B cell (primary cell): ENCODE measurements around the gene STPG4. TPM values are rescaled to one million over a fixed set of nuclear protein-coding genes. Genes with fewer than 3 reads are reported as not detected.

ENCODE experiments used
- ATAC-seq: fragments of 200-7000 bp; cut with Tn5 transposase; one replicate; pipeline ENCODE4 v1.10.0; 2021; ENCODE audit warnings: low read depth, mild to moderate bottlenecking, moderate number of reproducible peaks, moderate library complexity
- CTCF ChIA-PET: fragments of 350-600 bp; sonication (Branson Sonifier 250); formaldehyde crosslinking; loops from one replicate; lab custom pipeline; 2021; ENCODE audit warnings: antibody characterized with exemption, inconsistent platforms; lab: Charles Lee
- POLR2A ChIA-PET: fragments of 350-600 bp; sonication (Branson Sonifier 250); formaldehyde crosslinking; loops from one replicate; lab custom pipeline; 2021; ENCODE audit warnings: antibody characterized with exemption; lab: Charles Lee
- DNase-seq: peaks from one replicate; pipeline ENCODE4 v3.0.0; 2013
- H2AFZ ChIP-seq: 2 replicates; pipeline ENCODE4 v1.6.1; 2012; ENCODE audit warnings: mild to moderate bottlenecking, low read depth, low read length; ENCODE audit not compliant: insufficient read depth, poor library complexity, severe bottlenecking
- H3K27ac ChIP-seq, 2 donors: 1 replicate in 1 of 2; 2 replicates in 1 of 2; pipeline ENCODE4 v1.5.1; 2012 to 2013; ENCODE audit warnings: low read length in 2 of 2, mild to moderate bottlenecking in 2 of 2, moderate library complexity in 1 of 2
- H3K27me3 ChIP-seq, 4 experiments: fragments of 200-600 bp in 1 of 4; sonication (generic) in 1 of 4; replicated peaks in 1 of 4; 1 replicate in 2 of 4; 2 replicates in 2 of 4; pipeline versions ENCODE4 v1.6.1 to v1.7.0; 2013 to 2016; ENCODE audit warnings: low read length in 3 of 4, mild to moderate bottlenecking in 2 of 4, mixed read lengths in 1 of 4, moderate library complexity in 1 of 4; ENCODE audit not compliant: insufficient read depth in 4 of 4, control insufficient read depth in 3 of 4; ENCODE audit errors: control extremely low read depth in 1 of 4
- H3K36me3 ChIP-seq, 2 experiments: replicated peaks in 1 of 2; 1 replicate in 1 of 2; 2 replicates in 1 of 2; pipeline versions ENCODE4 v1.6.1 to v1.7.1; 2013; ENCODE audit warnings: low read length in 1 of 2; ENCODE audit not compliant: insufficient read depth in 2 of 2, control insufficient read depth in 1 of 2; ENCODE audit errors: control extremely low read depth in 1 of 2, extremely low read depth in 1 of 2
- H3K4me1 ChIP-seq, 2 donors: fragments of 200-600 bp in 1 of 2; sonication (generic) in 1 of 2; 1 replicate in 1 of 2; 2 replicates in 1 of 2; pipeline versions ENCODE4 v1.5.1 to v1.6.1; 2013 to 2017; ENCODE audit warnings: low read length in 2 of 2; ENCODE audit not compliant: control insufficient read depth in 2 of 2, insufficient read depth in 2 of 2
- H3K4me2 ChIP-seq: replicated peaks from 2 replicates; pipeline ENCODE3; 2012; ENCODE audit warnings: mild to moderate bottlenecking, low read depth, low read length; ENCODE audit not compliant: poor library complexity, severe bottlenecking
- H3K4me3 ChIP-seq, 5 experiments: fragments of 200-600 bp in 1 of 5; sonication (generic) in 1 of 5; 1 replicate in 3 of 5; 2 replicates in 2 of 5; pipeline versions ENCODE4 v1.5.1 to v1.7.0; 2011 to 2016; ENCODE audit warnings: low read length in 4 of 5, mild to moderate bottlenecking in 4 of 5, low read depth in 2 of 5, control low read depth in 1 of 5, moderate library complexity in 1 of 5; ENCODE audit not compliant: insufficient read depth in 1 of 5; ENCODE audit errors: control extremely low read depth in 1 of 5, extremely low read depth in 1 of 5
- H3K79me2 ChIP-seq: fragments of 200-600 bp; sonication (generic); one replicate; pipeline ENCODE4 v1.6.0; 2016; ENCODE audit warnings: low read length; ENCODE audit not compliant: control insufficient read depth, insufficient read depth
- H3K9ac ChIP-seq: fragments of 200-600 bp; sonication (generic); 2 replicates; pipeline ENCODE4 v1.6.1; 2017; ENCODE audit warnings: mild to moderate bottlenecking, low read length, moderate library complexity
- H3K9me3 ChIP-seq, 3 donors: one replicate each; pipeline versions ENCODE4 v1.6.1 to v1.7.1; 2013; ENCODE audit warnings: low read length in 2 of 3; ENCODE audit not compliant: control insufficient read depth in 2 of 3, insufficient read depth in 1 of 3; ENCODE audit errors: control extremely low read depth in 1 of 3
- H4K20me1 ChIP-seq: 2 replicates; pipeline ENCODE4 v1.6.0; 2012; ENCODE audit warnings: mild to moderate bottlenecking, low read length; ENCODE audit not compliant: insufficient read depth, control insufficient read depth, poor library complexity, severe bottlenecking
- H3K27ac Mint-ChIP-seq: one replicate; pipeline ENCODE4 v1.8.0; 2021; ENCODE audit warnings: mixed read lengths
- H3K27me3 Mint-ChIP-seq: one replicate; pipeline ENCODE4 v1.8.0; 2021; ENCODE audit warnings: mixed read lengths
- H3K4me1 Mint-ChIP-seq: one replicate; pipeline ENCODE4 v1.8.0; 2021; ENCODE audit warnings: mixed read lengths
- H3K4me3 Mint-ChIP-seq: one replicate; pipeline ENCODE4 v1.8.0; 2021; ENCODE audit warnings: mixed read lengths
- H3K9me3 Mint-ChIP-seq: one replicate; pipeline ENCODE4 v1.8.0; 2022; ENCODE audit warnings: mixed read lengths; ENCODE audit not compliant: insufficient read depth
- CTCF ChIP-seq: fragments of 200-600 bp; IDR thresholded peaks from one replicate; pipeline ENCODE4 v1.8.0; 2022; ENCODE audit warnings: antibody characterized with exemption, mild to moderate bottlenecking
- EZH2 ChIP-seq: IDR thresholded peaks from 2 replicates; pipeline ENCODE4 v1.6.1; 2012; ENCODE audit warnings: borderline replicate concordance, low read depth, mild to moderate bottlenecking, moderate library complexity, low read length; ENCODE audit not compliant: insufficient read depth, poor library complexity, severe bottlenecking
- WGBS: methylation state at CpG from one replicate; pipeline ENCODE4 v1.1.5; 2013; ENCODE audit warnings: missing lambda C conversion rate; ENCODE audit not compliant: insufficient coverage; 5-methylcytosine and 5-hydroxymethylcytosine counted together
- intact Hi-C: fragments of 100-400 bp; cut with micrococcal nuclease; formaldehyde crosslinking; loops from one replicate; pipeline ENCODE4 v1.10.0; 2022
- polyA plus RNA-seq: library from polyadenylated mRNA; depleted of rRNA; stranded (reverse); fragments of >200 nt; gene quantifications from 2 replicates; pipeline ENCODE4 v1.2.3, GENCODE V29; 2012
- total RNA-seq, 2 donors: library from RNA; stranded (reverse); fragments of 120-200 nt in 1 of 2; gene quantifications; 1 replicate in 1 of 2; 2 replicates in 1 of 2; pipeline versions ENCODE4 v1.2.3 to v1.2.4, GENCODE V29; 2013 to 2022

STPG4 gene
- total and polyA plus RNA-seq, 2 donors (not counting 1 experiment from before 2014, with no cell fraction given) = 0.31 to 0.79 TPM

DNA sequence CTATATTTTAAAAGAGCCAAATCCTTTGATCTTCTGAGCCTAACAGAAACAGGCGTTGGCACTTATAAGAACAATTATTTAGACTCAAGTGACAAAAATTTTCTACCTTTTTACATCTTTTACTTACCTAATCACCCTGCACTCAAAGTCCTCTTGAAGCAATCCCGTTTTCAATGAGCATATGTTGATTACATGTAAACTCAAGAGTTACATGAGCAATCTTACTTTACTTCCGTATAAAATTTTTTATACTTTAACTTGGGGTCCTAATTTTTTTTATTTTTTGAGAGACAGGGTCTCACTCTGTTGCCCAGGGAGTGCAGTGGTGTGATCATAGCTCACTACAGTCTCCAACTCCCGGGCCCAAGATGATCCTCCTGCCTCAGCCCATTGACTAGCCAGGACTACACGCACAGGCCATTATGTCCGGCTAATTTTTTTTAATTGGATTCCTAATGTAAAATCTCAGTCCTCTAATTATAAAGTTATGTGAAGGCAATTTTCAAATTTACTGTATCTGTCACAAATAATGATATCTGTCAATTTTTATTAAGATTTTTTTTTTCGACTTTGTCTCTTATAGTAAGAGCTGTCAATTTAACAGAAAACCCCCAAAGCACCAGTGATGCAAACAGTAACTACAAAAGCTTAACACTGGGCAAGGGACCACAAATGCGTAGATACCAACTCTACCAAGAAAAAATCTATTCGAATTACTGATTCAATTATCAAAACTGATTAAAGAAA, 19.1 kb upstream of the STPG4 start:
- Histone ChIP-seq H3K79me2 (peaks cover 73% of the 10 kb centered on the region), H3K9ac (peak overlapping the region; percentile 99), H4K20me1 (peaks cover 43% of the 10 kb centered on the region), H3K4me3 (peak overlapping the region in 2 of 5 experiments; percentile 94 to 99), H3K9me3 (no peaks in the 10 kb centered on the region), H3K27me3 (no peaks in the 10 kb centered on the region), H2AFZ (no peak overlapping the region), H3K36me3 (peaks cover 0 to 25% of the 10 kb centered on the region in 2 experiments), H3K4me2 (peak overlapping the region; percentile 96), H3K27ac (peak overlapping the region in 1 of 2 donors; percentile 77), H3K4me1 (peaks cover 43 to 54% of the 10 kb centered on the region in 2 donors)
- Mint-ChIP-seq H3K9me3 (no peaks in the 10 kb centered on the region), H3K4me1 (peaks cover 67% of the 10 kb centered on the region), H3K27ac (peak overlapping the region; percentile 95), H3K4me3 (peak overlapping the region; percentile 93), H3K27me3 (no peaks in the 10 kb centered on the region)
- no peak for TF ChIP-seq CTCF
- no peak for TF ChIP-seq EZH2
- ATAC-seq (no peak), DNase-seq (no peak)
- ChIA-PET POLR2A (no interaction called here), CTCF (interaction anchor here (1.0 to 4.0 kb wide), 2 partner anchors 137 to 190 kb away, joined by 3 to 9 read pairs; no protein-coding TSS in a partner anchor)
- WGBS = 17% methylated on average over 1 of the region's 9 CpGs
- intact Hi-C loops = no loop called here
